MCF 10A (cell line): ENCODE measurements around the gene SLC6A4. TPM values are rescaled to one million over a fixed set of nuclear protein-coding genes. Genes with fewer than 3 reads are reported as not detected.

Experiments used
- BruUV-seq: library from RNA; stranded (reverse); fragments of 400-500 nt; replicated peaks from 2 replicates; lab custom pipeline; 2021; lab: Mats Ljungman, UMichigan
- CTCF ChIA-PET: fragments of 300-600 bp; sonication (Branson Sonifier 250); formaldehyde crosslinking; extraction: SDS; loops from one replicate; lab custom pipeline; 2021; ENCODE audit warnings: antibody characterized with exemption, inconsistent platforms; lab: Yijun Ruan, JAX
- POLR2A ChIA-PET: fragments of 300-600, 350-650 bp; sonication (Branson Sonifier 250); formaldehyde crosslinking; extraction: SDS; loops from one replicate; lab custom pipeline; 2020; ENCODE audit warnings: antibody characterized with exemption, inconsistent platforms; lab: Yijun Ruan, JAX
- DNase-seq: peaks from one replicate; pipeline ENCODE4 v3.0.0-alpha.2; 2018; ENCODE audit not compliant: unreplicated experiment
- H3K27ac Mint-ChIP-seq: one replicate; pipeline ENCODE4 v1.8.0; 2022; ENCODE audit warnings: mild to moderate bottlenecking, low read depth, mixed read lengths; ENCODE audit not compliant: unreplicated experiment
- H3K27me3 Mint-ChIP-seq: one replicate; pipeline ENCODE4 v1.8.0; 2022; ENCODE audit warnings: mixed read lengths; ENCODE audit not compliant: insufficient read depth, unreplicated experiment
- H3K36me3 Mint-ChIP-seq: one replicate; pipeline ENCODE4 v1.8.0; 2022; ENCODE audit warnings: mild to moderate bottlenecking, moderate library complexity, mixed read lengths; ENCODE audit not compliant: insufficient read depth, unreplicated experiment
- H3K4me1 Mint-ChIP-seq: one replicate; pipeline ENCODE4 v1.8.0; 2022; ENCODE audit warnings: mixed read lengths; ENCODE audit not compliant: insufficient read depth, unreplicated experiment
- H3K4me3 Mint-ChIP-seq: one replicate; pipeline ENCODE4 v1.8.0; 2022; ENCODE audit warnings: mild to moderate bottlenecking, moderate library complexity, mixed read lengths; ENCODE audit not compliant: unreplicated experiment
- H3K9me3 Mint-ChIP-seq: one replicate; pipeline ENCODE4 v1.8.0; 2022; ENCODE audit warnings: mixed read lengths; ENCODE audit not compliant: unreplicated experiment
- CTCF ChIP-seq: fragments of 200-600 bp; IDR thresholded peaks from one replicate; pipeline ENCODE4 v1.8.0; 2022; ENCODE audit warnings: antibody characterized with exemption, mild to moderate bottlenecking; ENCODE audit not compliant: unreplicated experiment
- intact Hi-C: fragments of 100-400 bp; cut with micrococcal nuclease; formaldehyde crosslinking; loops from 2 replicates; pipeline ENCODE4 v1.14.1; 2022
- total RNA-seq: library from RNA; stranded (reverse); gene quantifications from 2 replicates; pipeline ENCODE4 v1.2.3, GENCODE V29; 2022

The SLC6A4 gene
- total RNA-seq, 1 experiment from 2014 or later, result not detected

- POLR2A ChIA-PET, result interaction anchor here (0.6 kb wide), 1 partner anchor 1768 kb away, joined by 3 read pairs; no protein-coding TSS in a partner anchor
- no TSS peak for BruUV-seq
Measured at GRCh38 chr17:30197416-30197815, 38.1 kb downstream of the SLC6A4 start.

GRCh38 chr17:30196504-30196903, 39.0 kb downstream of the SLC6A4 start:
- no peak for TF ChIP-seq CTCF
- Mint-ChIP-seq H3K9me3 (no peaks in the 10 kb centered on the region), H3K4me3 (no peak overlapping the region), H3K36me3 (no peaks in the 10 kb centered on the region), H3K4me1 (no peaks in the 10 kb centered on the region), H3K27ac (no peak overlapping the region), H3K27me3 (no peaks in the 10 kb centered on the region)
- intact Hi-C loops, result no loop called here
- DNase-seq, result no peak
- ChIA-PET CTCF (no interaction called here), POLR2A (interaction anchor here (1.5 kb wide), 1 partner anchor 22 kb away, joined by 3 read pairs; no protein-coding TSS in a partner anchor)
- no TSS peak for BruUV-seq

More at GRCh38 chr17:30197416-30197815, 38.1 kb downstream of the SLC6A4 start:
- DNase-seq, result no peak
- no peaks in the 10 kb centered on the region for H3K4me1 Mint-ChIP-seq
- no peak overlapping the region for H3K27ac Mint-ChIP-seq
- intact Hi-C loops, result no loop called here
- no peaks in the 10 kb centered on the region for H3K9me3 Mint-ChIP-seq
- no peak for TF ChIP-seq CTCF
- no peak overlapping the region for H3K4me3 Mint-ChIP-seq
- CTCF ChIA-PET, result no interaction called here
- no peaks in the 10 kb centered on the region for H3K27me3 Mint-ChIP-seq
- H3K36me3 Mint-ChIP-seq, result no peaks in the 10 kb centered on the region

- no peaks in the 10 kb centered on the region for H3K27me3 Mint-ChIP-seq
- no peak for DNase-seq
- intact Hi-C loops, result no loop called here
- no TSS peak for BruUV-seq
- H3K9me3 Mint-ChIP-seq, result no peaks in the 10 kb centered on the region
- no peak overlapping the region for H3K27ac Mint-ChIP-seq
- TF ChIP-seq CTCF, result no peak
- H3K36me3 Mint-ChIP-seq, result peaks cover 27% of the 10 kb centered on the region
- CTCF ChIA-PET, result interaction anchor here (0.9 kb wide), 1 partner anchor 19 kb away, joined by 3 read pairs; no protein-coding TSS in a partner anchor
- no peak overlapping the region for H3K4me3 Mint-ChIP-seq
- H3K4me1 Mint-ChIP-seq, result no peaks in the 10 kb centered on the region
- POLR2A ChIA-PET, result interaction anchor here (0.6 to 0.7 kb wide), 2 partner anchors 61 to 90 kb away, joined by 3 read pairs; no protein-coding TSS in a partner anchor
Measured at GRCh38 chr17:30191072-30191471, 44.4 kb downstream of the SLC6A4 start.

- no peak for TF ChIP-seq CTCF
- POLR2A ChIA-PET, result interaction anchor here (0.6 to 1.3 kb wide), 4 partner anchors 10 to 19 kb away, joined by 3 to 6 read pairs (median 3); no protein-coding TSS in a partner anchor
Measured at GRCh38 chr17:30188211-30188939, 47.1 kb downstream of the SLC6A4 start.

More at GRCh38 chr17:30188211-30188939, 47.1 kb downstream of the SLC6A4 start:
- Mint-ChIP-seq H3K36me3 (peaks cover 54% of the 10 kb centered on the region), H3K4me3 (no peak overlapping the region), H3K27me3 (no peaks in the 10 kb centered on the region), H3K9me3 (no peaks in the 10 kb centered on the region), H3K4me1 (no peaks in the 10 kb centered on the region), H3K27ac (no peak overlapping the region)
- CTCF ChIA-PET, result interaction anchor here (0.6 to 1.1 kb wide), 4 partner anchors 63 to 84 kb away, joined by 3 to 4 read pairs (median 4); no protein-coding TSS in a partner anchor
- no TSS peak for BruUV-seq
- no peak for DNase-seq
- intact Hi-C loops, result no loop called here
